HepG2 (cell line): Measurements from ENCODE around the gene PPP1R1B. TPM values are rescaled to one million over a fixed set of nuclear protein-coding genes. Genes with fewer than 3 reads are reported as not detected.

Source experiments
- ADNP ChIP-seq: sonication (generic); formaldehyde crosslinking; IDR thresholded peaks from 2 replicates; pipeline ENCODE4 v1.4.0; 2020; ENCODE audit warnings: missing genetic modification reagents
- ARNT2 ChIP-seq: sonication (generic); formaldehyde crosslinking; IDR thresholded peaks from 2 replicates; pipeline ENCODE4 v1.8.0; 2022; ENCODE audit warnings: mild to moderate bottlenecking, low read depth, missing genetic modification reagents, moderate library complexity
- ATRX ChIP-seq: sonication (generic); formaldehyde crosslinking; IDR thresholded peaks from 2 replicates; pipeline ENCODE4 v1.4.0; 2020; ENCODE audit warnings: missing genetic modification reagents, borderline replicate concordance
- CC2D1A ChIP-seq: sonication (generic); formaldehyde crosslinking; IDR thresholded peaks from 2 replicates; pipeline ENCODE4 v1.8.1; 2023; ENCODE audit warnings: mild to moderate bottlenecking, missing genetic modification reagents
- HIVEP1 ChIP-seq: sonication (generic); formaldehyde crosslinking; IDR thresholded peaks from 2 replicates; pipeline ENCODE4 v1.4.0; 2020; ENCODE audit warnings: mild to moderate bottlenecking, missing genetic modification reagents
- HOXA5 ChIP-seq: sonication (generic); formaldehyde crosslinking; IDR thresholded peaks from 2 replicates; pipeline ENCODE4 v1.4.0; 2020; ENCODE audit warnings: missing genetic modification reagents
- JUNB ChIP-seq: sonication (generic); formaldehyde crosslinking; IDR thresholded peaks from 2 replicates; pipeline ENCODE4 v1.8.0; 2022; ENCODE audit warnings: missing genetic modification reagents, mild to moderate bottlenecking, borderline replicate concordance
- KDM2A ChIP-seq: sonication (generic); formaldehyde crosslinking; IDR thresholded peaks from 2 replicates; pipeline ENCODE4 v1.4.0; 2020; ENCODE audit warnings: low read depth, missing genetic modification reagents, borderline replicate concordance
- NFAT5 ChIP-seq: sonication (generic); formaldehyde crosslinking; IDR thresholded peaks from 2 replicates; pipeline ENCODE4 v1.4.0; 2020; ENCODE audit warnings: missing genetic modification reagents
- NFE2L1 ChIP-seq: sonication (generic); formaldehyde crosslinking; IDR thresholded peaks from 2 replicates; pipeline ENCODE4 v1.4.0; 2020; ENCODE audit warnings: missing genetic modification reagents, mild to moderate bottlenecking, borderline replicate concordance
- NFKB2 ChIP-seq: sonication (generic); formaldehyde crosslinking; IDR thresholded peaks from 2 replicates; pipeline ENCODE4 v1.4.0; 2020; ENCODE audit warnings: missing genetic modification reagents, borderline replicate concordance
- NFYC ChIP-seq: IDR thresholded peaks from 2 replicates; pipeline ENCODE4 v1.6.1; 2016; ENCODE audit warnings: missing genetic modification reagents, missing compliant biosample characterization
- TEAD2 ChIP-seq: sonication (generic); formaldehyde crosslinking; IDR thresholded peaks from 2 replicates; pipeline ENCODE4 v1.9.0; 2021; ENCODE audit warnings: missing genetic modification reagents
- ZFP36 ChIP-seq: fragments of 150-350 bp; IDR thresholded peaks from 2 replicates; pipeline ENCODE4 v1.6.1; 2018; ENCODE audit warnings: borderline replicate concordance, low read length, low read depth; ENCODE audit not compliant: partially characterized antibody
- ZNF33A ChIP-seq: sonication (generic); formaldehyde crosslinking; IDR thresholded peaks from 2 replicates; pipeline ENCODE4 v1.5.1; 2020; ENCODE audit warnings: missing genetic modification reagents, mild to moderate bottlenecking, moderate library complexity, borderline replicate concordance
- ZNF772 ChIP-seq: sonication (generic); formaldehyde crosslinking; IDR thresholded peaks from 2 replicates; pipeline ENCODE4 v1.5.0; 2020; ENCODE audit warnings: mild to moderate bottlenecking, missing genetic modification reagents
- polyA plus RNA-seq, 8 experiments: library from polyadenylated mRNA; depleted of rRNA in 3 of 8; stranded (reverse) in 7 of 8; unstranded in 1 of 8; fragments of >200 nt; fragmentation: Illumina TruSeq in 4 of 8; extraction: Trizol in 4 of 8; gene quantifications; 2 replicates each; pipeline versions ENCODE4 v1.2.1 to v1.2.3, GENCODE V29; 2011 to 2016; ENCODE audit warnings: low read depth in 4 of 8, missing spikeins in 1 of 8, mixed read lengths in 1 of 8; ENCODE audit not compliant: insufficient read depth in 1 of 8
- total RNA-seq, 5 experiments: library from RNA; depleted of rRNA; stranded (reverse); fragments of >200 nt; fragmentation: Illumina TruSeq; extraction: Trizol; gene quantifications; 2 replicates each; pipeline ENCODE4 v1.2.3, GENCODE V29; 2016; ENCODE audit warnings: low read depth in 1 of 5
- TF ChIP-seq, protein P1 (sequence below): conservative IDR thresholded peaks from 2 replicates; pipeline ENCODE4 v1.6.1; 2018; ENCODE audit warnings: missing genetic modification reagents
- TF ChIP-seq, protein P2 (sequence below): sonication (generic); formaldehyde crosslinking; IDR thresholded peaks from 2 replicates; pipeline ENCODE4 v1.4.0; 2020; ENCODE audit warnings: mild to moderate bottlenecking, missing genetic modification reagents
- TF ChIP-seq, protein P3 (sequence below): sonication (generic); formaldehyde crosslinking; IDR thresholded peaks from 2 replicates; pipeline ENCODE4 v1.8.0; 2022; ENCODE audit warnings: missing genetic modification reagents, mild to moderate bottlenecking, borderline replicate concordance

PPP1R1B gene
- total and polyA plus RNA-seq, 2 of the 13 experiments (the other 11 are each of a cell fraction or from before 2014, with no cell fraction given) = 0.08 TPM; not detected in 1

DNA sequence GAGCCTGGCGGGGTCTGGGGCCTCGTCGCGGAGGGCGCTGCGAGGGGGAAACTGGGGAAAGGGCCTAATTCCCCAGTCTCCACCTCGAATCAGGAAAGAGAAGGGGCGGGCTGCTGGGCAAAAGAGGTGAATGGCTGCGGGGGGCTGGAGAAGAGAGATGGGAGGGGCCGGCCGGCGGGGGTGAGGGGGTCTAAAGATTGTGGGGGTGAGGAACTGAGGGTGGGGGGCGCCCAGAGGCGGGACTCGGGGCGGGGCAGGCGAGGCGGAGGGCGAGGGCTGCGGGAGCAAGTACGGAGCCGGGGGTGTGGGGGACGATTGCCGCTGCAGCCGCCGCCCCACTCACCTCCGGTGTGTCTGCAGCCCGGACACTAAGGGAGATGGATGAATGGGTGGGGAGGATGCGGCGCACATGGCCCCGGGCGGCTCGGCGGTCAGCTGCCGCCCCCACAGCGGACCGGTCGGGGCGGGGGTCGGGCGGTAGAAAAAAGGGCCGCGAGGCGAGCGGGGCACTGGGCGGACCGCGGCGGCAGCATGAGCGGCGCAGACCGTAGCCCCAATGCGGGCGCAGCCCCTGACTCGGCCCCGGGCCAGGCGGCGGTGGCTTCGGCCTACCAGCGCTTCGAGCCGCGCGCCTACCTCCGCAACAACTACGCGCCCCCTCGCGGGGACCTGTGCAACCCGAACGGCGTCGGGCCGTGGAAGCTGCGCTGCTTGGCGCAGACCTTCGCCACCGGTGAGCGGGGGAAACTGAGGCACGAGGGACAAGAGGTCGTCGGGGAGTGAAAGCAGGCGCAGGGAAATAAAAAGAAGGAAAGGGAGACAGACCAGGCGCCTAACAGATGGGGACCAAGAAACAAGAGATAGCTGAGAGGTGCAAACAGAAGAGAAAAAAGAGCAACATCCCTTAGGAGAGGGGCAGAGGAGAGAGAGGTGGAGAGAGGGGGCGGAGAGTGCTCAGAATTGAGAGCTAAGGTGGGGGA lies 41.5 kb downstream of the PPP1R1B start, which contains the start of gene PNMT (continued):
- TF ChIP-seq, protein P1, sequence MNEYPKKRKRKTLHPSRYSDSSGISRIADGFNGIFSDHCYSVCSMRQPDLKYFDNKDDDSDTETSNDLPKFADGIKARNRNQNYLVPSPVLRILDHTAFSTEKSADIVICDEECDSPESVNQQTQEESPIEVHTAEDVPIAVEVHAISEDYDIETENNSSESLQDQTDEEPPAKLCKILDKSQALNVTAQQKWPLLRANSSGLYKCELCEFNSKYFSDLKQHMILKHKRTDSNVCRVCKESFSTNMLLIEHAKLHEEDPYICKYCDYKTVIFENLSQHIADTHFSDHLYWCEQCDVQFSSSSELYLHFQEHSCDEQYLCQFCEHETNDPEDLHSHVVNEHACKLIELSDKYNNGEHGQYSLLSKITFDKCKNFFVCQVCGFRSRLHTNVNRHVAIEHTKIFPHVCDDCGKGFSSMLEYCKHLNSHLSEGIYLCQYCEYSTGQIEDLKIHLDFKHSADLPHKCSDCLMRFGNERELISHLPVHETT (CRISPR knock-in tag) = 0 out of 2 replicates have a peak, but pooled peaks have one; percentile 30
- TF ChIP-seq NFE2L1 (CRISPR knock-in tag) (no peak), HOXA5 (CRISPR knock-in tag) (no peak), ATRX (CRISPR knock-in tag) (no peak), CC2D1A (no peak), NFKB2 (CRISPR knock-in tag) (peak; percentile 67; the same call in 1 of the 2 replicates), NFAT5 (CRISPR knock-in tag) (peak; percentile 70; the same call in 1 of the 2 replicates), HIVEP1 (CRISPR knock-in tag) (no peak), ZNF772 (peak; percentile 65; the same call in 1 of the 2 replicates), ZFP36 (no peak), TEAD2 (no peak), ADNP (CRISPR knock-in tag) (no peak), KDM2A (peak; percentile 98), ARNT2 (CRISPR knock-in tag) (peak; percentile 72), NFYC (peak; percentile 37; the same call in 1 of the 2 replicates), JUNB (0 out of 2 replicates have a peak, but pooled peaks have one; percentile 6), ZNF33A (CRISPR knock-in tag) (no peak)
- TF ChIP-seq, protein P2, sequence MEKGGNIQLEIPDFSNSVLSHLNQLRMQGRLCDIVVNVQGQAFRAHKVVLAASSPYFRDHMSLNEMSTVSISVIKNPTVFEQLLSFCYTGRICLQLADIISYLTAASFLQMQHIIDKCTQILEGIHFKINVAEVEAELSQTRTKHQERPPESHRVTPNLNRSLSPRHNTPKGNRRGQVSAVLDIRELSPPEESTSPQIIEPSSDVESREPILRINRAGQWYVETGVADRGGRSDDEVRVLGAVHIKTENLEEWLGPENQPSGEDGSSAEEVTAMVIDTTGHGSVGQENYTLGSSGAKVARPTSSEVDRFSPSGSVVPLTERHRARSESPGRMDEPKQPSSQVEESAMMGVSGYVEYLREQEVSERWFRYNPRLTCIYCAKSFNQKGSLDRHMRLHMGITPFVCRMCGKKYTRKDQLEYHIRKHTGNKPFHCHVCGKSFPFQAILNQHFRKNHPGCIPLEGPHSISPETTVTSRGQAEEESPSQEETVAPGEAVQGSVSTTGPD (CRISPR knock-in tag) = no peak
- TF ChIP-seq, protein P3, sequence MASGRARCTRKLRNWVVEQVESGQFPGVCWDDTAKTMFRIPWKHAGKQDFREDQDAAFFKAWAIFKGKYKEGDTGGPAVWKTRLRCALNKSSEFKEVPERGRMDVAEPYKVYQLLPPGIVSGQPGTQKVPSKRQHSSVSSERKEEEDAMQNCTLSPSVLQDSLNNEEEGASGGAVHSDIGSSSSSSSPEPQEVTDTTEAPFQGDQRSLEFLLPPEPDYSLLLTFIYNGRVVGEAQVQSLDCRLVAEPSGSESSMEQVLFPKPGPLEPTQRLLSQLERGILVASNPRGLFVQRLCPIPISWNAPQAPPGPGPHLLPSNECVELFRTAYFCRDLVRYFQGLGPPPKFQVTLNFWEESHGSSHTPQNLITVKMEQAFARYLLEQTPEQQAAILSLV (CRISPR knock-in tag) = peak; percentile 43; the same call in 1 of the 2 replicates
